ENCODE results near the gene DSCAML1.

DSCAML1 gene

GRCh38 chr11:117631336-117632140, 165.5 kb downstream of the DSCAML1 start:
- DNase-seq: no peak

GRCh38 chr11:117629891-117630538, 167.0 kb downstream of the DSCAML1 start:
- no peak for DNase-seq

GRCh38 chr11:117629146-117629545, 167.9 kb downstream of the DSCAML1 start:
- DNase-seq: no peak

- DNase-seq: no peak
Observed at GRCh38 chr11:117627259-117627658, 169.8 kb downstream of the DSCAML1 start.

GRCh38 chr11:117626576-117626975, 170.4 kb downstream of the DSCAML1 start:
- DNase-seq: no peak

- no peak for DNase-seq
Observed at GRCh38 chr11:117625237-117625636, 171.8 kb downstream of the DSCAML1 start.

- DNase-seq: no peak
Observed at GRCh38 chr11:117623831-117624271, 173.2 kb downstream of the DSCAML1 start.

GRCh38 chr11:117621226-117621625, 175.8 kb downstream of the DSCAML1 start:
- DNase-seq: peak; percentile 36

- DNase-seq: no peak
Observed at GRCh38 chr11:117620659-117621058, 176.4 kb downstream of the DSCAML1 start.

GRCh38 chr11:117620086-117620485, 176.9 kb downstream of the DSCAML1 start:
- DNase-seq: no peak

- no peak for DNase-seq
Observed at GRCh38 chr11:117619661-117620060, 177.4 kb downstream of the DSCAML1 start.

- DNase-seq: no peak
Observed at GRCh38 chr11:117618982-117619355, 178.0 kb downstream of the DSCAML1 start.

- no peak for DNase-seq
Observed at GRCh38 chr11:117618302-117618981, 178.6 kb downstream of the DSCAML1 start.

GRCh38 chr11:117616979-117617378, 180.0 kb downstream of the DSCAML1 start:
- DNase-seq: no peak

GRCh38 chr11:117614728-117615127, 182.3 kb downstream of the DSCAML1 start:
- DNase-seq: peak; percentile 48

- no peak for DNase-seq
Observed at GRCh38 chr11:117613521-117613920, 183.5 kb downstream of the DSCAML1 start.

- no peak for DNase-seq
Observed at GRCh38 chr11:117612177-117612576, 184.8 kb downstream of the DSCAML1 start.

GRCh38 chr11:117610901-117611300, 186.1 kb downstream of the DSCAML1 start:
- no peak for DNase-seq

GRCh38 chr11:117610045-117610444, 187.0 kb downstream of the DSCAML1 start:
- no peak for DNase-seq

- DNase-seq: no peak
Observed at GRCh38 chr11:117607449-117607848, 189.6 kb downstream of the DSCAML1 start.

GRCh38 chr11:117606790-117607189, 190.2 kb downstream of the DSCAML1 start:
- DNase-seq: peak; percentile 8

- DNase-seq: no peak
Observed at GRCh38 chr11:117606211-117606610, 190.8 kb downstream of the DSCAML1 start.

GRCh38 chr11:117605331-117605730, 191.7 kb downstream of the DSCAML1 start:
- DNase-seq: no peak
